Mucosa of rectum (tissue), 2 donors: Measurements from ENCODE around the gene B9D1.

ENCODE experiments used
- H3K27ac ChIP-seq, 2 donors: one replicate each; pipeline ENCODE4 v1.7.0; 2013; ENCODE audit warnings: inconsistent platforms in 2 of 2, low read depth in 2 of 2, low read length in 2 of 2
- H3K27me3 ChIP-seq, 2 donors: one replicate each; pipeline ENCODE4 v1.7.0; 2013; ENCODE audit warnings: low read length in 2 of 2; ENCODE audit not compliant: control insufficient read depth in 2 of 2, insufficient read depth in 2 of 2
- H3K36me3 ChIP-seq, 2 donors: one replicate each; pipeline ENCODE4 v1.7.0; 2013; ENCODE audit warnings: low read length in 2 of 2; ENCODE audit not compliant: control insufficient read depth in 2 of 2, insufficient read depth in 2 of 2
- H3K4me1 ChIP-seq, 2 donors: one replicate each; pipeline ENCODE4 v1.7.0; 2013; ENCODE audit warnings: low read length in 2 of 2, mild to moderate bottlenecking in 1 of 2; ENCODE audit not compliant: control insufficient read depth in 2 of 2, insufficient read depth in 2 of 2
- H3K4me3 ChIP-seq, 2 donors: one replicate each; pipeline ENCODE4 v1.7.0; 2013; ENCODE audit warnings: low read length in 2 of 2
- H3K9ac ChIP-seq, 2 donors: one replicate each; pipeline ENCODE4 v1.7.0; 2013; ENCODE audit warnings: low read length in 2 of 2, low read depth in 1 of 2, mild to moderate bottlenecking in 1 of 2
- H3K9me3 ChIP-seq, 2 donors: one replicate each; pipeline ENCODE4 v1.7.0; 2013; ENCODE audit warnings: low read length in 2 of 2; ENCODE audit not compliant: control insufficient read depth in 2 of 2
- donor health status: healthy.
- donor health status: Normal muscosa, but diverticular disease.

B9D1 gene

DNA sequence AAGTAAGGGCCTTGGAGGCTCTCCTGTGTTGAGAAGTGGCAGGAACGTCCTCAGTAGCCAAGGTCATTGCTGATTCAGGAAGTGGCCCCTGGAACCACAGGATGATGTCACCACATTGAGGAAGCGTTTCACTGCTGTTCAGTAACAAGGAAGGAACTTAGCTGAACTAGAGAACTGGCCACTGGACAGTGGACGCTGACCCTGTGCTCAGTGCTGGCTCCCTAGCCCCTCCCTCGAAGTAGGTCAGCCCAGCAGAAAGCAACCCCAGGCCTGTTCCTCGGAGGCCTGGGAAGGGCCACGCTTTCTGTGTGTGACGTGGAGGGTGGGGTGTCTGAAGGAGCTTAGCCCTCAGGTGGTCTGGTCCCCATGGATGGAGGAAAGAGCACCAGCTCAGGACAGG, 58.3 kb downstream of the B9D1 start:
- H3K27ac ChIP-seq, result peak overlapping the region; percentile 17 to 43
- H3K27me3 ChIP-seq, result no peaks in the 10 kb centered on the region
- peak overlapping the region in 1 of 2 donors; percentile 15 for H3K4me3 ChIP-seq

DNA sequence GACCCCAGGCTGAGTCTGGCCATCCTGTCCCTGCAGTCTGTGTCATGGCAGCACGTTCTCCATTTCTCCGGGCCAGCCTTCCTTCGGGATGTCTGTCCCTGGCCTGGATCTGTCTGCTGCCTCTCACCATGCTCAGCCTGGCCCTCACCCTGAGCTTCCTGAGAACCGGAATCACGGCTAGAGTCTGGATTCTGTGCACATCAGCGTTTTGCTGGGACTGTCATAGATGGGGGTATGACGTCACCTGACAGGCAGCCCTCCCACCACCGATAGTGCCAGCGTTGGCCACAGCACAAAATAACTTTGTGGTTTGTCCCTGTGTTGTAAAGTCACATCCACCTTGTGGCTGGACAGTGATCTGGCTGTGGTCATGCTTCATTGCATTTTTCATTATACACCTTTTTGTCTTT, 59.2 kb downstream of the B9D1 start:
- Histone ChIP-seq H3K27ac (peak overlapping the region; percentile 20 to 39), H3K9me3 (no peaks in the 10 kb centered on the region), H3K4me3 (no peak overlapping the region), H3K4me1 (peaks cover 50 to 52% of the 10 kb centered on the region in 2 donors), H3K27me3 (no peaks in the 10 kb centered on the region), H3K9ac (no peak overlapping the region), H3K36me3 (no peaks in the 10 kb centered on the region)

More for the DNA sequence above, 58.3 kb downstream of the B9D1 start:
- Histone ChIP-seq H3K4me1 (peaks cover 50% of the 10 kb centered on the region in 2 donors), H3K9ac (peak overlapping the region in 1 of 2 donors; percentile 53), H3K9me3 (no peaks in the 10 kb centered on the region), H3K36me3 (no peaks in the 10 kb centered on the region)

- no peak overlapping the region for H3K9ac ChIP-seq
- no peak overlapping the region for H3K4me3 ChIP-seq
- peak overlapping the region in 1 of 2 donors; percentile 39 for H3K27ac ChIP-seq
- peaks cover 50 to 52% of the 10 kb centered on the region in 2 donors for H3K4me1 ChIP-seq
- H3K9me3 ChIP-seq, result no peaks in the 10 kb centered on the region
- no peaks in the 10 kb centered on the region for H3K27me3 ChIP-seq
- H3K36me3 ChIP-seq, result no peaks in the 10 kb centered on the region
Measured at GRCh38 chr17:19302791-19303331, 59.7 kb downstream of the B9D1 start.

GRCh38 chr17:19301973-19302372, 60.5 kb downstream of the B9D1 start:
- Histone ChIP-seq H3K4me3 (no peak overlapping the region), H3K36me3 (no peaks in the 10 kb centered on the region), H3K4me1 (peaks cover 49 to 55% of the 10 kb centered on the region in 2 donors), H3K9me3 (no peaks in the 10 kb centered on the region), H3K27me3 (no peaks in the 10 kb centered on the region), H3K27ac (peak overlapping the region; percentile 59 to 61), H3K9ac (peak overlapping the region in 1 of 2 donors; percentile 21)

DNA sequence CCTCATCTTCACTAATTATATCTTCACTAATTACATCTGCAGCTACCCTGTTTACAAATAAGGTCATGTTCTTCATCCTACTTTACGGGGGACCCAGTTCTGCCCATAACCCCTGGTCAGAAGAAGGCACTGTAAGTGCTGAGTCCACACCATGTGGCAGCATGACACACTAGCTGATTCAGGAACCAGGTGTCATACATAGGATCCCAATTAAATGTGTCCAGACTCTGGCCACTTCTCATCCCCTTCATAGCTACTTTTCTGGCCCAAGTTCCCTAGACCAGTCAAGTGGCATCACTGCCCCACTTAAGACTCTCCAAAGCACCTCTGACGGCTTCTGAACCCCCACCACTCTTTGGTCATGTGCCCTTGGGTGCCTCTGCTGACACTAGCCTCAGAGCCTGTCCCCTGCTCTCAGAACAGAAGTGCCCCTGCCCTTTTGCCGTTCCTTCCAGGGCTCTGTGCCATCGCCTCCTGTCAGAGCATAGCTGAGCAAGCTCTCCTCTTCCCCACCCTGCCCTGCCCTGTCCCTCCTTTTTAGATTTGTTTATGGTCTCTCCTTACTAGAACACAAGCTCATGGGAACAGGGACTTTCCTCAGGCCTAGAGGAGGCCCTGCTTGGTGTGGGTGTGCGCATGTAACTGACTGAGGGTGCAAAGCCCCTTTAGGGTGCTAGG, 61.1 kb downstream of the B9D1 start:
- no peaks in the 10 kb centered on the region for H3K9me3 ChIP-seq
- peaks cover 44 to 52% of the 10 kb centered on the region in 2 donors for H3K4me1 ChIP-seq
- H3K27me3 ChIP-seq, result no peaks in the 10 kb centered on the region
- no peaks in the 10 kb centered on the region for H3K36me3 ChIP-seq
- H3K27ac ChIP-seq, result peak overlapping the region; percentile 59 to 69
- peak overlapping the region in 1 of 2 donors; percentile 21 for H3K9ac ChIP-seq
- no peak overlapping the region for H3K4me3 ChIP-seq

DNA sequence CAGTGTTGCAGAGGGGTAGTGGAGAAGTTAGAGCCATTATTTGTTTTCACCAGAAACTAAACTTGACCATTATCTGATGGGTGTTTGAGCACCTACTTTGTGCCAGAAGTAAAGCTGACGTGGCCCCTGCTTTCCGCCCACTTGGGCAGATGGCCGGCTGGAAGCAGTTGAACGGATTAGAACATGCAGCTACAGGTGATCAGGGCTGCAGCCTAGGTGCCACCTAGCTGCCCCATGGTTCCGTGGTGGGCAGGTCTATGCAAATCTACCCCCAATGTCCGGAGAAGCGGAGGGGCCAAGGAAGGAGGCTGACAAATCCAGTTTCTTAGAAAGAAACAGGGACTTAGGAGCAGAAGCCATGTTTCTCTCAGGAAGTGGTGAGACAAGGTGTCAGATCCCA, 62.7 kb downstream of the B9D1 start:
- H3K27me3 ChIP-seq, result no peaks in the 10 kb centered on the region
- no peaks in the 10 kb centered on the region for H3K9me3 ChIP-seq
- no peaks in the 10 kb centered on the region for H3K36me3 ChIP-seq
- H3K4me1 ChIP-seq, result peaks cover 37 to 44% of the 10 kb centered on the region in 2 donors
- H3K27ac ChIP-seq, result no peak overlapping the region
- H3K4me3 ChIP-seq, result no peak overlapping the region
- H3K9ac ChIP-seq, result no peak overlapping the region

GRCh38 chr17:19299214-19299747, 63.2 kb downstream of the B9D1 start:
- no peaks in the 10 kb centered on the region for H3K9me3 ChIP-seq
- H3K4me3 ChIP-seq, result no peak overlapping the region
- H3K4me1 ChIP-seq, result peaks cover 31 to 38% of the 10 kb centered on the region in 2 donors
- no peaks in the 10 kb centered on the region for H3K27me3 ChIP-seq
- no peak overlapping the region for H3K27ac ChIP-seq
- H3K36me3 ChIP-seq, result no peaks in the 10 kb centered on the region
- no peak overlapping the region for H3K9ac ChIP-seq

DNA sequence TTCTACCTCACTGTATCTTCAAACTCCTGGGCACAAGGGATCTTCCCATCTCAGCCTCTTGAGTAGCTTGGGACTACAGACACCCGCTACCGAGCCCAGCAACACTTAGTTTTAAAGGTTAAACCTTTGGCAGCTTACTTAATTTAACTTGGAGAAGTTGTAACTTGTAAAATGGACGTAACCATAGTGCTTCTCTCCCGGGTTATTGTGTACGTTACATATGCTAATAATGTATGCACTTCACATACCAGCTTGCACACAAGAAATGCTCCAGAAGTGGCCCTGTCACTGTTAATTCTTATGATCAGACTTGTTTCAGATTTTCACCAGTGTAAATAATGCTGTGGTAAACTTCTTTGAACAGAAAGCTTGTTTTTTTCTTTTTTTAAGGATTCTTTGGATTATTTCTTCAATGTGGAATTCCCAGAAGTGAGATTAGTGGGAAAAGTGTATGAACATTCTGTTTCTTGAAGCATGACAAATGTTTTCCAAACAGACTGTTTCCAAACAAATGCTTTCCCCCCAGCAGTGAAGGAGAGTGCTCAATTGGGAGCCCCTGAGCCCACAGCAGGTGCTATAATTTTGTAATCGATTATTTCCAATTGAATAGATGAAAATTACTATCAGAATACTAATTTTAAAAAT, 63.8 kb downstream of the B9D1 start:
- Histone ChIP-seq H3K9ac (no peak overlapping the region), H3K27me3 (no peaks in the 10 kb centered on the region), H3K4me1 (peaks cover 28 to 34% of the 10 kb centered on the region in 2 donors), H3K27ac (no peak overlapping the region), H3K36me3 (no peaks in the 10 kb centered on the region), H3K4me3 (no peak overlapping the region), H3K9me3 (no peaks in the 10 kb centered on the region)

GRCh38 chr17:19296786-19297778, 65.4 kb downstream of the B9D1 start:
- no peaks in the 10 kb centered on the region for H3K27me3 ChIP-seq
- H3K9ac ChIP-seq, result no peak overlapping the region
- no peak overlapping the region for H3K27ac ChIP-seq
- H3K9me3 ChIP-seq, result no peaks in the 10 kb centered on the region
- no peaks in the 10 kb centered on the region for H3K36me3 ChIP-seq
- no peak overlapping the region for H3K4me3 ChIP-seq
- peaks cover 17 to 20% of the 10 kb centered on the region in 2 donors for H3K4me1 ChIP-seq
